Sigmoid colon (tissue), 7 donors: Measurements from ENCODE around the gene ITGB8. TPM values are rescaled to one million over a fixed set of nuclear protein-coding genes. Genes with fewer than 3 reads are reported as not detected.

ENCODE experiments used
- DNase-seq: peaks from one replicate; pipeline ENCODE4 v3.0.0-alpha.2; 2019
- H3K27ac ChIP-seq, 4 donors: fragments of 200-600 bp; sonication (generic); one replicate each; pipeline ENCODE4 v1.5.1; 2016 to 2019; ENCODE audit warnings: mild to moderate bottlenecking in 1 of 4
- H3K27me3 ChIP-seq, 3 donors: fragments of 200-600 bp; sonication (generic); one replicate each; pipeline ENCODE4 v1.5.1; 2019; ENCODE audit warnings: mild to moderate bottlenecking in 1 of 3
- H3K36me3 ChIP-seq, 4 donors: fragments of 200-600 bp; sonication (generic); one replicate each; pipeline ENCODE4 v1.5.1; 2016 to 2019
- H3K4me1 ChIP-seq, 4 donors: fragments of 200-600 bp; sonication (generic); one replicate each; pipeline ENCODE4 v1.5.1; 2017 to 2019
- H3K4me3 ChIP-seq, 4 donors: fragments of 200-600 bp; sonication (generic); one replicate each; pipeline ENCODE4 v1.5.1; 2017 to 2019; ENCODE audit warnings: mild to moderate bottlenecking in 2 of 4, moderate library complexity in 1 of 4
- H3K9me3 ChIP-seq, 4 donors: fragments of 200-600 bp in 3 of 4; sonication (generic) in 3 of 4; one replicate each; pipeline versions ENCODE4 v1.5.1 to v1.6.1; 2013 to 2019
- EP300 ChIP-seq, 4 donors: sonication (generic); formaldehyde crosslinking; IDR thresholded peaks; one replicate each; pipeline ENCODE4 v1.6.1; 2017; ENCODE audit warnings: antibody characterized with exemption in 4 of 4
- POLR2A ChIP-seq, 2 donors: fragments of 450-650 bp; IDR thresholded peaks; one replicate each; pipeline ENCODE4 v1.6.1; 2016; ENCODE audit warnings: antibody characterized with exemption in 2 of 2, mild to moderate bottlenecking in 2 of 2, moderate library complexity in 2 of 2
- POLR2AphosphoS5 ChIP-seq, 4 donors: sonication (generic); formaldehyde crosslinking; IDR thresholded peaks; one replicate each; pipeline ENCODE4 v1.6.1; 2017; ENCODE audit warnings: antibody characterized with exemption in 4 of 4
- WGBS, 2 donors: extraction: QIAGEN DNeasy Blood & Tissue Kit; methylation state at CpG; one replicate each; pipeline ENCODE4 v1.1.7; 2013; 5-methylcytosine and 5-hydroxymethylcytosine counted together
- intact Hi-C: fragments of 100-400 bp; cut with DNase I; formaldehyde crosslinking; loops from one replicate; pipeline ENCODE4 v1.15.1; 2023
- polyA plus RNA-seq, 3 donors: library from polyadenylated mRNA; stranded (reverse); fragments of 200-250 nt; gene quantifications; one replicate each; pipeline ENCODE4 v1.2.3, GENCODE V29; 2013
- total RNA-seq, 4 donors: library from RNA; depleted of rRNA; stranded (reverse); fragments of >200 nt; gene quantifications; one replicate each; pipeline ENCODE4 v1.1.0, GENCODE V29; 2016
- TF ChIP-seq, protein P1 (sequence below), 4 experiments: fragments of 450-650 bp in 3 of 4; fragments of 200-600 bp in 1 of 4; IDR thresholded peaks; one replicate each; pipeline ENCODE4 v1.5.1; 2016 to 2019; ENCODE audit warnings: antibody characterized with exemption in 4 of 4, mild to moderate bottlenecking in 3 of 4, moderate library complexity in 2 of 4
- donor health status: healthy with polysubstance abuse.
- donor health status: Bipolar disorder and iron deficiency.
- donor health status: healthy.

ITGB8 gene
- total and polyA plus RNA-seq, 7 donors = 0.23 to 22.4 (median 9.0) TPM

DNA sequence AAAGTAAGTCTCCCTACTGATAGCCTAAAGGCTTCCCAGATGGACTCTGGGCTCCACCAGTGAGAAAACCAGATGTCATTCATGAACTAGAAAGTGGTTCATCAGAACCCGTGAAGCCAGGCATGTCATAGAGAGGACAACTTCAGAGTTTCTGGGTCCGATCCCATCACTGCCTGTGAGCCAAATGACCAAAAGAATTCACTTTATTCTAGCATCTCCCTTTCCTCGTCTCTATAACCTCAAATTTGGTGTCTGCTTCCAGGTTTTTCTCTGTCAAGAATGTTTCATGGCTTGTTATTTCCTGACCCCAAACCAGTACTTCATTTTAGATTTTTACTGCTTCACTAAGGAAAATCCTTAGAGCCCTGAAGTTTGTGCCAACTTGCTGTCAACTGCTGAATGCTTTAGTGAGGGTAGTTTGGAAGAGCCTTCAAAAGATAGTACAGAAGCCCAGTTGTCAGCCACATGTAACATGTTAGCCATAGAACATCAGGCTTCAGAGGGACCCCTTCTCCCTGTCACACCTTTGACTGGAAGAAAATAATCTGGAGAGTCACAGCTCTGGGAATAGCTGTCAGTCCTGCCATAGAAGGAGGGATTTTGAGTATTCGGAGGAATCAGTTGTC is 34.0 kb downstream of the ITGB8 start:
- no peak for TF ChIP-seq EP300 (IDR thresholded peaks at IDR 0.05)
- no peak for TF ChIP-seq POLR2A (IDR thresholded peaks at IDR 0.05)
- no peak for TF ChIP-seq POLR2AphosphoS5 (IDR thresholded peaks at IDR 0.05)
- TF ChIP-seq, protein P1, sequence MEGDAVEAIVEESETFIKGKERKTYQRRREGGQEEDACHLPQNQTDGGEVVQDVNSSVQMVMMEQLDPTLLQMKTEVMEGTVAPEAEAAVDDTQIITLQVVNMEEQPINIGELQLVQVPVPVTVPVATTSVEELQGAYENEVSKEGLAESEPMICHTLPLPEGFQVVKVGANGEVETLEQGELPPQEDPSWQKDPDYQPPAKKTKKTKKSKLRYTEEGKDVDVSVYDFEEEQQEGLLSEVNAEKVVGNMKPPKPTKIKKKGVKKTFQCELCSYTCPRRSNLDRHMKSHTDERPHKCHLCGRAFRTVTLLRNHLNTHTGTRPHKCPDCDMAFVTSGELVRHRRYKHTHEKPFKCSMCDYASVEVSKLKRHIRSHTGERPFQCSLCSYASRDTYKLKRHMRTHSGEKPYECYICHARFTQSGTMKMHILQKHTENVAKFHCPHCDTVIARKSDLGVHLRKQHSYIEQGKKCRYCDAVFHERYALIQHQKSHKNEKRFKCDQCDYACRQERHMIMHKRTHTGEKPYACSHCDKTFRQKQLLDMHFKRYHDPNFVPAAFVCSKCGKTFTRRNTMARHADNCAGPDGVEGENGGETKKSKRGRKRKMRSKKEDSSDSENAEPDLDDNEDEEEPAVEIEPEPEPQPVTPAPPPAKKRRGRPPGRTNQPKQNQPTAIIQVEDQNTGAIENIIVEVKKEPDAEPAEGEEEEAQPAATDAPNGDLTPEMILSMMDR (IDR thresholded peaks at IDR 0.05) = no peak
- H3K27ac ChIP-seq = peak overlapping the region in 3 of 4 donors; percentile 8 to 56 (median 49)
- H3K4me3 ChIP-seq = no peak overlapping the region
- no peaks in the 10 kb centered on the region for H3K9me3 ChIP-seq
- intact Hi-C loops = no loop called here
- H3K27me3 ChIP-seq = no peaks in the 10 kb centered on the region
- WGBS, 2 donors = 89 to 92% methylated on average over 4 of the region's 4 CpGs
- no peak for DNase-seq
- H3K36me3 ChIP-seq = peaks cover 0 to 20% (median 0%) of the 10 kb centered on the region in 4 donors
- peaks cover 0 to 21% (median 17%) of the 10 kb centered on the region in 4 donors for H3K4me1 ChIP-seq

DNA sequence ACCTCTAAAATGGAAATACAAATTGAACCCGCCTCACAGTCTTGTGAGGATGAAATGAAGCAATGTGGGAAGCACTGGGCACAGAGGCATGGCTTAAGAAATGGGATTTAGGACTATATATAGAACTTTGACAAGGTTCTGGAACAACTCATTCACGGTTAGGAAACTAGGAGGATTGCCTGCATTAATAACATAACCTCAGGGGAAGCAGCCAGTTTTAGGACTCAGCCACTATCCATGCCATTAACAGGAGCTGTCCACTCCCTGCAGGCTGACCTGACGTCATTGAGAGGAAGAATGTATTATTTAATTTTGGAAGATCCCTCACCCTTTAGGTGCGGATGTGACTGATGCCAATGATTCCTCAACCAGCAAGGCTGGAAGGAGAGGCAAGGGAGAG is 34.8 kb downstream of the ITGB8 start:
- WGBS, 2 donors = 76 to 93% methylated on average over 4 of the region's 4 CpGs
- DNase-seq = no peak
- H3K36me3 ChIP-seq = peaks cover 0 to 20% (median 0%) of the 10 kb centered on the region in 4 donors
- peaks cover 0 to 20% (median 15%) of the 10 kb centered on the region in 4 donors for H3K4me1 ChIP-seq
- no peak for TF ChIP-seq EP300 (IDR thresholded peaks at IDR 0.05)
- peak; percentile 33 to 68 (median 48) for TF ChIP-seq POLR2AphosphoS5 (IDR thresholded peaks at IDR 0.05)
- H3K27me3 ChIP-seq = no peaks in the 10 kb centered on the region
- intact Hi-C loops = no loop called here
- H3K4me3 ChIP-seq = no peak overlapping the region
- H3K27ac ChIP-seq = peak overlapping the region in 3 of 4 donors; percentile 8 to 56 (median 49)
- no peaks in the 10 kb centered on the region for H3K9me3 ChIP-seq

DNA sequence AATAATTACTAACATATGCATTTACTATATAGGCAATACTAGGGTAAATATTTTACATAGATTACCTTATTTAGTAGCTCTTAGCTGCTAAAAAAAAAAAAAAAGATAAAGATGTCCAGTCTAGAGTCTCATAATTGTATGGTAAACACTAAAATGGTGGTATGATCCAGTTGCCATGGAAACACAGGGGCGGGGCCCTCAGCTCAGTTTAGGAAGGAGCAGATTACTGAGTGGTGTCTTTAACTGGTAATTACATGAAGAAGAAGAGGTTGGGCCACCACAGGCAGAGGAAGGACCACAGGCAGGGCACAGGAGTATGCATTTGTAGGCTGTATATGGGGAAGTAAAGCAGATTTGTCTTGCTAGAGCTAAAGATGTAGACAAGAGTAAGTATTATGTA is 43.7 kb downstream of the ITGB8 start:
- Histone ChIP-seq H3K4me3 (no peak overlapping the region), H3K9me3 (no peaks in the 10 kb centered on the region), H3K36me3 (peaks cover 0 to under 1% (median 0%) of the 10 kb centered on the region in 4 donors), H3K27ac (no peak overlapping the region), H3K4me1 (no peaks in the 10 kb centered on the region), H3K27me3 (no peaks in the 10 kb centered on the region)
- WGBS, 2 donors = 73 to 81% methylated on average over 1 of the region's 1 CpG
- no peak for DNase-seq
- intact Hi-C loops = no loop called here
- TF ChIP-seq POLR2A (IDR thresholded peaks at IDR 0.05) = no peak
- TF ChIP-seq, protein P1 (IDR thresholded peaks at IDR 0.05) = no peak
- TF ChIP-seq POLR2AphosphoS5 (IDR thresholded peaks at IDR 0.05) = no peak
- TF ChIP-seq EP300 (IDR thresholded peaks at IDR 0.05) = no peak

DNA sequence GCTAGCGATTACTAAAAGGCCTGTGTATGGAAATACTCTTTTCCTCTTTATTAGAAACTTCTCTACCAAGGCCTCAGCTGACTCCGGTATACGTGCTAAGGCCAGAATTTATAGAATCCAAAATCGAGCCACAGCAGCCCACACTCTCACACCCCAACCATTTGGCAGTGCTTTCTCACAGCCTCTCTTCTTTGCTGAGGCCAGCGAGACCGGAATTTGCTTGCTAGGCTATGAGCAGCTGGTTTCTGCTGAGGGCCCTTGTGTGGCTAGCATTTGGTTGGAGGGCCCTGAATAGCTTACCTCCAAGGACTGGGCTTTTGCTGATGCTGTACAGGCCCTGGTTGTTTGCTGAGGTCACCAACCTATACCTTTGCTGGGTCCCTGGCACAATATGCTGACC is 46.1 kb downstream of the ITGB8 start:
- TF ChIP-seq EP300 (IDR thresholded peaks at IDR 0.05) (no peak), POLR2A (IDR thresholded peaks at IDR 0.05) (no peak), POLR2AphosphoS5 (IDR thresholded peaks at IDR 0.05) (no peak)
- TF ChIP-seq, protein P1 (IDR thresholded peaks at IDR 0.05) = no peak
- Histone ChIP-seq H3K4me1 (no peaks in the 10 kb centered on the region), H3K36me3 (peaks cover 0 to 14% (median 6%) of the 10 kb centered on the region in 4 donors), H3K27me3 (no peaks in the 10 kb centered on the region), H3K4me3 (no peak overlapping the region), H3K9me3 (no peaks in the 10 kb centered on the region), H3K27ac (no peak overlapping the region)
- no peak for DNase-seq
- WGBS, 2 donors = 93% methylated on average over 6 of the region's 6 CpGs
- intact Hi-C loops = no loop called here

DNA sequence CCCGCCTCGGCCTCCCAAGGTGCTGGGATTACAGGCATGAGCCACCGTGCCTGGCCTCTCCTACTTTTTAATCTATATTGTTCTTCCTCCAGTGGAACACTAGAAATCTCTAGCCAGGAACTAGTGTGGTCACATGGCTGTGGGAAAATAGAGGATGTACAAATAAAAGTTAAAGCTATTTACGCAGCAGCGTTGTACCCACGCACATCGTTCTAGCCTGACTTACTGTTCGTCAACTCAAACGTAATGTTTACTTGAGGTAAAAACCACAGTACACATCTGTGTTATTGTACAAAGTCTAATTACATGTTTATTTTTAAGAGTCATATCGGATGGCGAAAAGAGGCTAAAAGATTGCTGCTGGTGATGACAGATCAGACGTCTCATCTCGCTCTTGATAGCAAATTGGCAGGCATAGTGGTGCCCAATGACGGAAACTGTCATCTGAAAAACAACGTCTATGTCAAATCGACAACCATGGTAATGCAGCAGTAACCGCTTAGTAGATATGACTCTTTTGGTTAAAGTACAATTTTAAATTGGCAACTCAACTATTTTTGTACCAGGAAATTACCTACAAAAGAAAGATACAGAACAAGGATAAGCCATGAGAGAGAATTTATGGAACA is 50.8 kb downstream of the ITGB8 start:
- H3K27ac ChIP-seq = no peak overlapping the region
- no peaks in the 10 kb centered on the region for H3K27me3 ChIP-seq
- H3K4me1 ChIP-seq = no peaks in the 10 kb centered on the region
- H3K9me3 ChIP-seq = no peaks in the 10 kb centered on the region
- no peak overlapping the region for H3K4me3 ChIP-seq
- H3K36me3 ChIP-seq = peaks cover 0 to 35% (median 7%) of the 10 kb centered on the region in 4 donors
- TF ChIP-seq POLR2A (IDR thresholded peaks at IDR 0.05) (no peak), EP300 (IDR thresholded peaks at IDR 0.05) (no peak), POLR2AphosphoS5 (IDR thresholded peaks at IDR 0.05) (no peak)
- TF ChIP-seq, protein P1 (IDR thresholded peaks at IDR 0.05) = no peak
- no peak for DNase-seq
- WGBS, 2 donors = 90 to 92% methylated on average over 17 of the region's 17 CpGs
- intact Hi-C loops = no loop called here
